GM12891 (cell line): ENCODE results near the gene HEATR5A.
A peak's percentile ranks its signal among the peaks of the same experiment; 100 is the strongest.
"Not testable (repeated sequence)": the region's sequence is repeated elsewhere in the genome, so short reads cannot be mapped to it uniquely, and the experiment has no call there.

Source experiments
- DNase-seq: peaks from one replicate; pipeline ENCODE4 v3.0.0; 2011; ENCODE audit warnings: low spot score; ENCODE audit not compliant: insufficient read length
- FAIRE-seq: peaks from 2 replicates; lab custom pipeline; 2011; peaks lifted over from hg19 to GRCh38; lab: Jason Lieb, UNC
- PAX5 ChIP-seq: IDR thresholded peaks from 2 replicates; pipeline ENCODE4 v1.6.1; 2011; ENCODE audit warnings: low read length, moderate library complexity, mild to moderate bottlenecking; ENCODE audit not compliant: insufficient read depth, severe bottlenecking
- POLR2A ChIP-seq: IDR thresholded peaks from 2 replicates; pipeline ENCODE4 v1.6.1; 2011; ENCODE audit warnings: low read depth, low read length, control low read depth
- POLR2AphosphoS5 ChIP-seq: IDR thresholded peaks from 2 replicates; pipeline ENCODE4 v1.6.1; 2011; ENCODE audit warnings: low read depth, low read length, control low read depth
- POU2F2 ChIP-seq: IDR thresholded peaks from 2 replicates; pipeline ENCODE4 v1.6.1; 2011; ENCODE audit warnings: low read depth, mild to moderate bottlenecking, control low read depth, low read length, moderate library complexity
- SPI1 ChIP-seq: IDR thresholded peaks from 2 replicates; pipeline ENCODE4 v1.6.1; 2011; ENCODE audit warnings: low read depth, low read length, control low read depth
- TAF1 ChIP-seq: IDR thresholded peaks from 2 replicates; pipeline ENCODE4 v1.6.1; 2011; ENCODE audit warnings: low read depth, low read length, control low read depth

Gene HEATR5A

DNA sequence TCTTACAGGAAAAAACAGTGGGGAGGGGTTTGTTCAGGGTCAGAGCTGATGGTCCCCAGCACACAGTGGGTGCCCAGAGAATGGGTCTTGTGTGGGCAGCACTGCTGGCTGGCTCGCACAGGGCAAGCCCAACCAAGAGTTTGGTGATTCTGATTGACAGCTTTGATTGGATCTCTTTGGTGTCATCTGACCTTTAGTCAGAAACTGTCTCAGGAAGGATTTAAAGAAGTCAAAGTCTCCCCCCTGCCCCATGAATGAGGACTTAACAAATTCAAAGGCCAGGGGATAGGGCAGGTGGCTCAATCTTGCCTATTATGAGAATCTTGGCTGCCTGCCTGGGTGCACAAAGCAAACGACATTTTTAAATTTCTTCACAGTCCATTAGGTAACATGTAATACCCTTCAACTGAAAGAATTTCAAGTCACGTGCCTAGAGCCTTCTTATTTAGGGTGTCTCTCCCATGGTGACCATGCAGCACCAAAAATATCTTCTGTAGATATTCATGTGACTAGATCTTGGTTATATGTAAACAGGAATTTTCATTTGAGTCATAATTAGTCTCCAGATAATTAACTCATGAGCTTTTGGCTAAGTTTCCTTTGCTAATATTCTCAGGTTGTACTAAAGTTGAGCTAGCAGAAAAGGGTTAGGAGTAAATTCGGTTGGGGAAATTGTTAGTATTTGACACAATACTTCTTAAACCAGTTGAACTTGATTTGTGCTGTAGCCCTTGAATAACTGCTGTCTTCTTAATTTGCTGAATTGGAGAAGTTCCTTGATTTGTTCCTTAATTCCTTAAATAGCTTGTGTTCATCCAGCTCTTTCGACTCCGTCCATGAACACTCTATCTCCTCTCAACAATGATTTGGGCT lies 158.3 kb downstream of the HEATR5A start:
- FAIRE-seq, result no peak

DNA sequence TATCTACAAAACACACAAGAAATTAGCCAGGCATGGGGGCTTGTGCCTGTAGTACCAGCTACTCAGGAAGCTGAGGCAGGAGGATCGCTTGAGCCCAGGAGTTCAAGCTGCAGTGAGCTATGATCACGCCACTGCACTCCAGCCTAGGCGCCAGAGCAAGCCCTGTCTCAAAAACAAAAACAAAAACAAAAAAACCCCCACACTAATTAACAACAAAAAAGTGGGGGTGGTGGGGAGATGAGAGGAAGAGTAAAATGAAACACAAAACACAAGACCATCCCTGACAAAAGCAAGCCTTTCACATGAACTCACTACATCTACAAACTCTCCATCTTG lies 158.9 kb downstream of the HEATR5A start:
- DNase-seq, result no peak
- no peak for TF ChIP-seq TAF1
- FAIRE-seq, result no peak

More for the DNA sequence above, 158.3 kb downstream of the HEATR5A start:
- TF ChIP-seq POU2F2 (no peak), SPI1 (no peak), TAF1 (no peak), PAX5 (no peak), POLR2A (no peak), POLR2AphosphoS5 (no peak)
- DNase-seq, result no peak

DNA sequence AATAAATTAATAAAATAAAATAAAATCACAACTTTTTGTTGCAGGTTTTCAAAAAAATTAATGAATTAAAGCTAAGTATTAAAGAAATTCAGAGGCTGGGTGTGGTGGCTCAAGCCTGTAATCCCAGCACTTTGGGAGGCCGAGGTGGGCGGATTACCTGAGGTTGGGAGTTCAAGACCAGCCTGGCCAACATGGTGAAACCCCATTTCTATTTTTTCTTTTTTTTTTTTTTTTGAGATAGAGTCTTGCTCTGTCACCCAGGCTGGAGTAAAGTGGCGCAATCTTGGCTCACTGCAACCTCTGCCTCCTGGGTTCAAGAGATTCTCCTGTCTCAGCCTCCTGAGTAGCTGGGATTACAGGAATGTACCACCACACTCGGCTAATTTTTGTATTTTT lies 161.3 kb downstream of the HEATR5A start:
- not testable (repeated sequence) for FAIRE-seq, DNase-seq

DNA sequence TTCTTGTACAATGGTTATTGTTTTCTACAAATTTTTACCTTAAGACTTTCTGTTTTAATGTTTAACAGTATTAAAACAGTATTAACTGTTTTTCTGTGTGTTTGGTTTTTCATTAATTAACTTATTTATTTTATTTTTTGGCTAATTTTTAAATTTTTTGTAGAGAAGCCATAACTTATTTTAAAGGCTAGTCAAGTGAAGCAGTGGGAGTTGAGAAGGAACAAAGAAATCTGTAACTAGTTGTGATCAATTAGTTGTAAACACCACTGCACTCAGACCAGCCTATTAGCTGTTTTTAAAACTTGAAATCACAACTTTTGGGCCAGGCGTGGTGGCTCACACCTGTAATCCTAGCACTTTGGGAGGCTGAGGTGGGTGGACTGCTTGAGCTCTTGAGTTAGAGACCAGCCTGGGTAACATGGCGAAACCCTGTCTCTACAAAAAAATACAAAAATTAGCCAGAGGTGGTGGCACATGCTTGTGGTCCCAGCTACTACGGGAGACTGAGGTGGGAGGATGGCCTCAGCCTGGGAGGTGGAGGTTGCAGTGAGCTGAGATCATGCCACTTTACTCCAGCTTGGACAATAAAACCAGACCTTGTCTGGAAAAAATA lies 161.8 kb downstream of the HEATR5A start:
- no peak for TF ChIP-seq POLR2AphosphoS5
- no peak for TF ChIP-seq SPI1
- no peak for TF ChIP-seq POLR2A
- no peak for TF ChIP-seq POU2F2
- no peak for TF ChIP-seq TAF1
- no peak for TF ChIP-seq PAX5
- FAIRE-seq (no peak), DNase-seq (no peak)

DNA sequence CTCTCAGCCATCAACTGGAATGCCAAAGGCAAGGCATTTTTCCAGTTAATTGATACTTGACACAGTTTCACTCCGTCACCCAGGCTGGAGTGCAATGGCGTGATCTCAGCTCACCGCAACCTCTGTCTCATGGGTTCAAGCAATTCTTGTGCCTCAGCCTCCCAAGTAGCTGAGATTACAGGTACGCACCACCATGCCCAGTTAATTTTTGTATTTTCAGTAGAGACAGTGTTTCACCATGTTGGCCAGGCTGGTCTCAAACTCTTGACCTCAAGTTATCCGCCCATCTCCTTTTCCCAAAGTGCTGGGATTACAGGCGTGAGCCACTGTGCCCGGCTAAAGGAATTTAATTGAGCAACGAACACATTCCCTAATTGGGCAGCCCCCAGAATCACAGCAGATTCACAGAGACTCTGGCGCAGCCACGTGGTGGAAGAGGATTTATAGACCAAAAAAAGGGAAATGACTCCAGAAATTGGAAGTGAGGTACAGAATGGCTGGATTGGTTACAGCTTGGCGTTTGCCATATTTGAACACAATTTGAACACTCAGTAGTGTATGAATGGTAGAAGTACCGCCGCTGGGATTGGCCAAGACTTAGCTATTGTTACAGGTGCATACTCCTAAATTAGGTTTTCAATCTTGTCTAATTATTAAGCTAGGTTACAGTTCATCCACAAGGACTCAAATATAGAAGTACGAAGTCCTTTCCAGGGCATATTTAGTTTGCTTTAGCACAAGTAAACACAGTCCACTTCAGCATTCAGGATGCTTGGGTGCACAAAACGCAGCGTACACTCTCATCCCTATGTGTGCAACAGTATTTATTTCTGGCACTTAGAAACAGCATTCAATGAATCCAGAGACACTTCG lies 162.6 kb downstream of the HEATR5A start:
- not testable (repeated sequence) for DNase-seq, FAIRE-seq

DNA sequence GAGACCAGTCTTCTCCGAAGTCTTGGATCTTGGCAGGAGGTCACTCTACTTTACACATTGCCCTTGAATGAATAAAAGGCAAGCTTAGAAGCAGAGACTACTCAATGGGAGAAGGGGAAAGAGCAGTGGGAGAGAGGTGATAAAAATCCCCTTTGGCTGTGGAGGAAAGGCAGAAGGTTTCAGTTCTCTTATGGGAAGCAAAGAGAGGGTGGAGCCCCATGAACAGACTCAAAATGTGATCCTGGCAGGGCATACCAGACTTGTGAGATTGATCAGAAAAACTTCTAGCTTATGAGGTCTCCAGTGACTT lies 163.2 kb downstream of the HEATR5A start:
- TF ChIP-seq SPI1 (peak; percentile 53; the same call in 1 of the 2 replicates), POLR2AphosphoS5 (no peak), POLR2A (no peak)
- no peak for FAIRE-seq
- DNase-seq, result no peak

DNA sequence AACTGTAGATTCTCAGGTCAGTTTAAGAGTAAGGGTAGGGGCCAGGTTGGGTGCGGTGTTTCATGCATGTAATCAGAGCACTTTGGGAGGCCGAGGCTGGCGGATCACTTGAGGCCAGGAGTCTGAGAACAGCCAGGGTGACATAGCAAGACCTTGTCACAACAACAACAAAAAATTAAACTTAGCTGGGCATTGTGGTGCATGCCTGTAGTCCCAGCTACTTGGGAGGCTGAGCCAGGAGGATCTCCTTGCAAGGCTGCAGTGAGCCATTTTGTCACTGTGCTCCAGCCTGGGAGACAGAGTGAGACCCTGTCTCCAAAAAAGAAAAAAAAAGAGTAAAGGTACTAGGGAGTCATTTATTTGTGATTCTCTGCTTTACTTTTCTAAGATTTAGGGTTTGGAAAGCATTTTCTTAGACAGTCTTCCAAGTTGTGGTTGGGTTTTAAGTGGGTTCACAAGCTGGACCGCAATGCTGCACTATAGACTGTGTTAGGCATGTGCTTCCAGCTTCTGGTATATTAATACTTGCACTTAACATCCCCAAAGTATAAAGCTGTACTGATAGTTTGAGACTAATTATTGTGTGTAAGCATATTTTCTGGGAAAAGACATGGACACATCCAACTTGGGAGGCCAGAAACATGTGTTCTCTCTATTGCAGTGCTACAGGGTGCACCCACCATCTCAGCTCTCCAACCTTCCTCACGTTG lies 163.7 kb downstream of the HEATR5A start:
- TF ChIP-seq POLR2AphosphoS5 (no peak), TAF1 (no peak), POU2F2 (no peak), SPI1 (no peak), PAX5 (no peak), POLR2A (no peak)
- FAIRE-seq (no peak), DNase-seq (no peak)

DNA sequence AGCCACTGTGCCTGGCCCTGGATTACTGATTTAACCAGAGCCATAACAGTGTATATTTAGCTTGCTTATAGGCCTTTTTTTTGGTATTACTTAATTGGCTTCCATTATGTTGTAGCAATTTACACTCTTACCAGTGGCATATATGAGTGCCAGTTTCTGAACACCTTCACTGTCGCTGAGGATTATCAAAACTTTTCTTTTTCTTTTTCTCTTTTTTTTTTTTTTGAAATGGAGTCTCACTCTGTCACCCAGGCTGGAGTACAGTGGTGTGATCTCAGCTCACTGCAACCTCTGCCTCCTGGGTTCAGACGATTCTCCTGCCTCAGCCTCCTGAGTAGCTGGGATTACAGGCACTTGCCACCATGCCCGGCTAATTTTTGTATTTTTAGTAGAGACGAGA lies 164.4 kb downstream of the HEATR5A start:
- not testable (repeated sequence) for DNase-seq, FAIRE-seq

DNA sequence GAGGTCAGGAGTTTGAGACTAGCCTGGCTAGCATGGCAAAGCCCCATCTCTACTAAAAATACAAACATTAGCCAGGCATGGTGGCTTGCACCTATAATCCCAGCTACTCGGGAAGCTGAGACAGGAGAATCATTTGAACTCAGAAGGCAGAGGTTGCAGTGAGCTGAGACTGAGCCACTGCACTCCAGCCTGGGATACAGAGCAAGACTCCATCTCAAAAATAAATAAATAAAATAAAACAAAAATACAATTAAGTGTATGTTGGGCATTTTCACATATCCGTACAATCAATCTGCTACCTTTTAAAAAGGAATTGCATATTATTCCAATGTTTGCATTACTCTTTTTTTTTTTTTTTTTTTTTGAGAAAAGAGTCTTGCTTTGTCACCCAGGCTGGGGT lies 165.1 kb downstream of the HEATR5A start:
- TF ChIP-seq POLR2AphosphoS5 (no peak), SPI1 (no peak), POLR2A (no peak), POU2F2 (no peak), TAF1 (no peak), PAX5 (no peak)
- DNase-seq (no peak), FAIRE-seq (no peak)

DNA sequence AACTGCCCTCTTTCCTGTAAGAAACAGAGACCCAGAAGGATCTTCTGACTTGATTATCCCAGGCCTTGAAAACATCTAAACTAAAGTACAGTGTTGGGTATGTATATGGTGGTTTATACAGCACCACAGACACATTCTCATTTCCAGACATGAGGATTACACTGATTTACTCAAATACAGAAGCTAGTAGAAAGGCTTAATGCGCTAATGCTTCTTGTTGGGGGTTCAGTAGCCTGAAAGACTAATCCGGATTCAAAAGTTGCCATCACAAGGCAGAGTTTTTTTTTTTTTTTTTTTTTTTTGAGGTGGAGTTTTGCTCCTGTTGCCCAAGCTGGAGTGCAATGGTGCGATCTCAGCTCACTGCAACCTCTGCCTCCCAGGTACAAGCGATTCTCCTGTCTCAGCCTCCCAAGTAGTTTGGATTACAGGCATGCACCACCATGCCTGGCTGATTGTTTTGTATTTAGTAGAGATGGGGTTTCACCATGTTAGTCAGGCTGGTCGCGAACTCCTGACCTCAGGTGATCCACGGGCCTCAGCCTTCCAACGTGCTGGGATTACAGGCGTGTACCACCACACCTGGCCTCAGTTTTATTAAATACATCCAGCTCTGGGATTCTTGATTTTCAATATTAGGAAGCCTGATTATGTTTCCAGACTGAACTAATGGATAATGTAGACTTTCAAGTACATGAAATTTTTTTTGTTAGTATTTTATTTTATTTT lies 166.4 kb downstream of the HEATR5A start:
- no peak for TF ChIP-seq TAF1
- TF ChIP-seq POLR2AphosphoS5, result no peak
- FAIRE-seq (no peak), DNase-seq (no peak)
